Stimulated activated CD4-positive, alpha-beta T cell treated with anti-CD3 and anti-CD28 coated beads, Interleukin-2, amount 100 ng/mL, for 24 hours (primary cell): ENCODE data around the gene CAPN8.

Experiments
- DNase-seq, 2 donors: peaks; one replicate each; pipeline ENCODE4 v3.0.0-alpha.2; 2020

CAPN8 gene

GRCh38 chr1:223652436-223652941 lies 13.0 kb downstream of the CAPN8 start:
- no peak for DNase-seq

- DNase-seq: no peak
Measured at GRCh38 chr1:223651291-223651991, 14.1 kb downstream of the CAPN8 start.

- DNase-seq: no peak
Measured at GRCh38 chr1:223650465-223650864, 15.0 kb downstream of the CAPN8 start.

GRCh38 chr1:223649222-223649621 lies 16.3 kb downstream of the CAPN8 start:
- DNase-seq: no peak

- no peak for DNase-seq
Measured at GRCh38 chr1:223647249-223647648, 18.3 kb downstream of the CAPN8 start.

- no peak for DNase-seq
Measured at GRCh38 chr1:223645903-223646302, 19.6 kb downstream of the CAPN8 start.

- DNase-seq: no peak
Measured at GRCh38 chr1:223642237-223642636, 23.3 kb downstream of the CAPN8 start.

- no peak for DNase-seq
Measured at GRCh38 chr1:223641523-223642039, 23.9 kb downstream of the CAPN8 start.

GRCh38 chr1:223639331-223639749 lies 26.2 kb downstream of the CAPN8 start:
- DNase-seq: peak in 1 of 2 donors; percentile 7

- DNase-seq: no peak
Measured at GRCh38 chr1:223635236-223635635, 30.3 kb downstream of the CAPN8 start.

- DNase-seq: no peak
Measured at GRCh38 chr1:223634423-223634822, 31.1 kb downstream of the CAPN8 start.

- no peak for DNase-seq
Measured at GRCh38 chr1:223631956-223632355, 33.5 kb downstream of the CAPN8 start.

- no peak for DNase-seq
Measured at GRCh38 chr1:223631473-223631872, 34.0 kb downstream of the CAPN8 start.

- DNase-seq: no peak
Measured at GRCh38 chr1:223629126-223629457, 36.4 kb downstream of the CAPN8 start.

- peak; percentile 60 to 67 for DNase-seq
Measured at GRCh38 chr1:223628233-223629125, 37.0 kb downstream of the CAPN8 start.

- no peak for DNase-seq
Measured at GRCh38 chr1:223622132-223622842, 43.2 kb downstream of the CAPN8 start.

- no peak for DNase-seq
Measured at GRCh38 chr1:223621312-223621734, 44.2 kb downstream of the CAPN8 start.

- no peak for DNase-seq
Measured at GRCh38 chr1:223620297-223620897, 45.1 kb downstream of the CAPN8 start.

GRCh38 chr1:223618680-223619079 lies 46.8 kb downstream of the CAPN8 start:
- DNase-seq: no peak

GRCh38 chr1:223617323-223618070 lies 48.0 kb downstream of the CAPN8 start:
- no peak for DNase-seq

- DNase-seq: no peak
Measured at GRCh38 chr1:223616586-223616985, 48.9 kb downstream of the CAPN8 start.

- no peak for DNase-seq
Measured at GRCh38 chr1:223611936-223612335, 53.6 kb downstream of the CAPN8 start.
